Caki2 (cell line): ENCODE results near the gene LAIR2. TPM values are rescaled to one million over a fixed set of nuclear protein-coding genes. Genes with fewer than 3 reads are reported as not detected.
"Not testable (repeated sequence)": the region's sequence is repeated elsewhere in the genome, so short reads cannot be mapped to it uniquely, and the experiment has no call there.

ENCODE experiments used
- DNase-seq: peaks from one replicate; pipeline ENCODE4 v3.0.0-alpha.2; 2015; ENCODE audit warnings: low read depth
- in situ Hi-C: cut with HindIII; loops from 2 replicates; pipeline ENCODE4 v1.10.0; 2016; ENCODE audit warnings: low sequenced_read_pairs, low pct_unique_long_range_greater_than_20kb, mixed read lengths
- total RNA-seq: library from RNA; depleted of rRNA; stranded (reverse); fragments of >200 nt; shearing (Covaris generic); gene quantifications from 2 replicates; pipeline ENCODE4 v1.2.3, GENCODE V29; 2014; ENCODE audit warnings: low replicate concordance

Gene LAIR2
- total RNA-seq, 1 experiment from 2014 or later = not detected

GRCh38 chr19:54463531-54464043 is 39.0 kb upstream of the LAIR2 start, which contains the start of gene LENG9:
Gene LENG9, minus strand, starts transcription at chr19:54463778. Its CDS starts 252 bp downstream, at chr19:54463526.
- in situ Hi-C loops = no loop called here
- DNase-seq = no peak

GRCh38 chr19:54464044-54464629 is 38.5 kb upstream of the LAIR2 start:
- in situ Hi-C loops = no loop called here
- peak; percentile 100 for DNase-seq

- DNase-seq = peak; percentile 94
- in situ Hi-C loops = no loop called here
These were observed 37.8 kb upstream of the LAIR2 start for GRCh38 chr19:54464630-54465425.

GRCh38 chr19:54465426-54466109 is 37.1 kb upstream of the LAIR2 start:
- in situ Hi-C loops = no loop called here
- no peak for DNase-seq

- in situ Hi-C loops, DNase-seq: not testable (repeated sequence)
These were observed 36.5 kb upstream of the LAIR2 start for GRCh38 chr19:54466110-54466480.

GRCh38 chr19:54469496-54469934 is 33.1 kb upstream of the LAIR2 start:
- no peak for DNase-seq
- in situ Hi-C loops = no loop called here

- DNase-seq = no peak
- in situ Hi-C loops = no loop called here
These were observed 32.2 kb upstream of the LAIR2 start for GRCh38 chr19:54470276-54470887.

- DNase-seq = no peak
- in situ Hi-C loops = no loop called here
These were observed 31.4 kb upstream of the LAIR2 start for GRCh38 chr19:54470991-54471782.

GRCh38 chr19:54473071-54473891 is 29.4 kb upstream of the LAIR2 start, which contains the start of gene CDC42EP5:
Gene CDC42EP5, minus strand, starts transcription at chr19:54473296. Its CDS starts 7,749 bp downstream, at chr19:54465547.
- no peak for DNase-seq
- in situ Hi-C loops = no loop called here

- in situ Hi-C loops = no loop called here
- DNase-seq = no peak
These were observed 28.7 kb upstream of the LAIR2 start for GRCh38 chr19:54473892-54474372.

- in situ Hi-C loops = no loop called here
- no peak for DNase-seq
These were observed 26.9 kb upstream of the LAIR2 start for GRCh38 chr19:54475706-54476105.

GRCh38 chr19:54477650-54478049 is 25.0 kb upstream of the LAIR2 start:
- in situ Hi-C loops = no loop called here
- no peak for DNase-seq

- peak; percentile 30 for DNase-seq
- in situ Hi-C loops = no loop called here
These were observed 23.9 kb upstream of the LAIR2 start for GRCh38 chr19:54478677-54479266.

- in situ Hi-C loops = no loop called here
- no peak for DNase-seq
These were observed 22.6 kb upstream of the LAIR2 start for GRCh38 chr19:54480051-54480450.

GRCh38 chr19:54481326-54481930 is 21.2 kb upstream of the LAIR2 start:
- peak; percentile 41 for DNase-seq

GRCh38 chr19:54482889-54483288 is 19.7 kb upstream of the LAIR2 start:
- no peak for DNase-seq
- in situ Hi-C loops = no loop called here

More at GRCh38 chr19:54481326-54481930, 21.2 kb upstream of the LAIR2 start:
- in situ Hi-C loops = no loop called here
